GM18873 (cell line): ENCODE measurements around the gene RAB26.
"Not testable (repeated sequence)": the region's sequence is repeated elsewhere in the genome, so short reads cannot be mapped to it uniquely, and the experiment has no call there.

Experiments used
- ATAC-seq: cut with Tn5 transposase; IDR thresholded peaks from one replicate; pipeline ENCODE4 v1.9.1; 2021; ENCODE audit warnings: mild to moderate bottlenecking, moderate library complexity, moderate number of reproducible peaks; ENCODE audit not compliant: unreplicated experiment, low FRiP score

RAB26 gene, protein sequence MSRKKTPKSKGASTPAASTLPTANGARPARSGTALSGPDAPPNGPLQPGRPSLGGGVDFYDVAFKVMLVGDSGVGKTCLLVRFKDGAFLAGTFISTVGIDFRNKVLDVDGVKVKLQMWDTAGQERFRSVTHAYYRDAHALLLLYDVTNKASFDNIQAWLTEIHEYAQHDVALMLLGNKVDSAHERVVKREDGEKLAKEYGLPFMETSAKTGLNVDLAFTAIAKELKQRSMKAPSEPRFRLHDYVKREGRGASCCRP

DNA sequence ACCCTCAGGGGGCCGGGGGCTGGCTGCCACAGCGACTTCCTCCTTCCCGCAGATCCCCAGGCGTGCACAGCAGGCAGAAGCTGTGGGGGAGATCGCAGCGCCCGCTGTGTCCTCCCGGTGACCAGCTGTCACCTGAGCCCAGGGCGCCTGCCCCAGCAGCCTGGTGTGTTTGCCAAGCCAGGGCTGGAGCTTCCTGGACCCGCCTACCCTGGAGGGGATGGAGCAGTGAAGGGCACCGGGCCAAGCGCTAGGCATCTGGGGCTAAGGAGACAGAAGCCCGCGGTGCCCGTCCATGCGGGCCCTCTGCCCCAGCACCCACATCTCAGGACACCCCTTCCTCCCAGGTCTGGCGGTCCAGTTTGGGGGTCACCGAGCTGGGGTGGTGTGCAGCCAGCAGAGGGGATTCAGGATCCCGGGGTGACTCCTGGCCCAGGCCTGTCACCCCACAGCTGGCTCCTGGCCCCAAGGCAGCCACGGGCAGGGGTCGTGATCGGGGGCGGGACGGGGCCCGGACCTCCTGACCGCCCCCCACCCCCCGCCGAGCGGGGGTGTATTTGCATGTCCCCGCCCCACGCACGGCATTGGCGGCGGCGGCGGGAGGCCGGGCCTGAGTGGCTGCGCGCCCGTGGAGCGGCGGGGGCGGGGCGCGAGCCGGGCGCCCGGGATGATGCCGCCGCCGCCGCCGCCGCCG lies at the start of gene RAB26:
Gene RAB26 (plus strand): TSS at position 645 of the 691 bp plus-strand sequence. CDS start 159 bp downstream, outside the sequence.
- ATAC-seq = no peak

DNA sequence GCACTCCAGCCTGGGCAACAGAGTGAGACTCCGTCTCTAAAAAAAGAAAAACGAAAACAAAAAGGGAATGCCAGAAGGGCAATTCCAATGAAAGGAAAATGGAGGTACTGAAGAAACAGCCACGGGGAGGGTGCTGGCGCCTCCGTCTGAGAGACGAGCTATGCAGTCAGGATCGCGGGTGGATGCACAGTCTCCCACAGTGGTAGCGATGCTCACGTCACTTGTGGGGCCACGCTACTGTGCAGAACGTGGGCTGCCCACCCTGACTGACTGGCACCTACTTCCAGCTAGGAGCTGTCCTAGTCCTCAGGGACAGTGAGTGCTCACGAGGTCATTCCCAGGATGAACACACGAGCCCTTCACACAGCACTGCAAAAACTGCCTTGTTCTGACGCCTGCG lies 46.8 kb upstream of the RAB26 start:
- not testable (repeated sequence) for ATAC-seq

DNA sequence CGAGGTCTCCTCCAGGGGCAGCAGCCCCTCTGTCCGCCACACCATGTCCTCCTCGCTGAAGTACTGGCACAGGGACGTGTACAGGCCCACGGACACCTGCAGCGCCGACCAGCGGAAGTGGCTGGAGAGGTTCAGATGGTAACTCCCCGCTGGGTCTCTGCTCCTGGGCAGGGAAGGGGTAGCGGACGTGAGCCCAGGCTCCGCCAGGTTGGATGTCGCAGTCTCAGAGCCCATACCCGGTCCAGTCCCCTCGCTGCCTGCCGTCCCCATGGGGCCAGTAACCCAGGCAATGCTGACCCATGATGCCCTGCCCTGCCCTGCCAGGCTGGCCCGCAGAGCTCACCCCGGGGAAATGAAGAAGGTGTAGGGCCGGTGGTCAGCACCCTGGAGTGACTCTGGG lies 46.0 kb upstream of the RAB26 start:
- ATAC-seq = no peak

DNA sequence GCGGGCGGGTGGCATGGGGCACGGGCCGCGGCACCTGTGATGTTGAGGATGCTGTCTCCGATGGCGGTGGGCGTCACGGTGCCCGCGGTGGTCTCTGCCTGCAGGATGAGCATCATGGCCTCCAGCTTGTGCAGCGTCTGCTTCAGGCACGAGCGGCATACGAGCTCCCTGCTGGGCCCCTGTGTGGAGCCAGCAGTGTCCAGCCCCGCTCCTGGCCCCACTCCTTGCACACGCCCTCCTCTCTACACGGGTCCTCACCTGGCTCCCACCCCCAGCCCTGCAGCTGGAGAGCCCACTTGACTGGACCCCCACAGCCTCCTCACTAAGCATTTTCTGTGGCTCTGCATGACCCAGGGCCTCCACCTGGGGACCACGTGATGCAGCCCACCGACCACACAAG lies 44.0 kb upstream of the RAB26 start:
- ATAC-seq = not testable (repeated sequence)

DNA sequence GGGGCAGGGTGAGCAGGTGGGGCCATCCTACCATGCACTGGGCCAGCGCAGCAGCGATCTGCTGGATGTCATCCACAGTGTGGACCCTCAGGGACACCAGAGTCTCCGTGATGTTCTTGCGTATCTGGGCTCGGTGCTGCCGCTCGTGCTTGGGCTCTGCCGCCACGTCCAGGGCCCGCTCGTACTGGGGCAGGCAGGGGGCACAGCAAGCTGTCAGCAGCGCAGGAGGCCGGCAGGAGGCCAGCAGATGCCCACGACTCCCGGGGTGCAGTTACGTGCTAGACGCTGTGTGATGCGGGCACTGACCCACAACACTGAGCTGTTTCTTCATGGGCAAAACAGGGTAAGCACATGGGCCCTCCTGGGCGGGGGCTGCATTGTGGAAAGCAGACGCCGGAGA lies 43.1 kb upstream of the RAB26 start:
- ATAC-seq = not testable (repeated sequence)

DNA sequence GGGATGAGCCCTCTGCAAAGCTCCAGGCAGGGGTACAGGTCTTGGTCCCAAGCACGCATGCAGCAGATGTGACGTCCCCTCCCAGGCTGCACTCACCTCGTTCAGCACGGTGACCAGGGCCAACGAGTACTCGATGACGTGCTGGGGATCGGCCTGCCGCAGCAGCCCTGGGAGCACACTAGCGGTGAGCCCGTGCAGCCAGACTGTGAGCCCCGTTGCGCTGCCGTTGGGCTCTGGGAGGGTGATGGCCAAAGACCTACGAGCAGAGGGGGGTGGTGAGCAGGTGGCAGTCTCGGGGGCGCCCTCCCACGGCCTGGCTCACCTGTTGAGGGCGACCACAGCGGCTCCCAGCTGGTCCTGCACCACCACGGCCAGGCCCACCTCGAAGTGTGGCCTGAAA lies 42.7 kb upstream of the RAB26 start:
- ATAC-seq = not testable (repeated sequence)

DNA sequence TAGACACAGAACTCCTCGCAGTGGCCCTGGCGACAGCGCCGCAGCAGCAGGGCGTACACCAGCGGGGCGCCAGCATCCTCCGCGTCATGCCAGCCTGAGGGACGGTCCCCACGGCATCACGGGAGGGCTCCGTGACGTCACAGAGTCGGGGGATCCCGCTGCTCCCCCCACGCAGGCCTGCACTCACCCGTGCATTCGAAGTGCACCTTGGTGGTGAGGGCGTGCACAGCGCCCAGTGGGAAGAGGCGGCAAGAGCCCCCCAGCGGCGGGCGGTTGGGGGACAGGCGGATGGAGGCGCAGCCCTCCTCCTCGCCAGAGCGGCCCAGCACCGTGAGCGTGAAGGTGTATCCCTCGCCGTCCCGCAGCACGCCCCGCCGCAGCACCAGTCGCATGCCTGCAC lies 42.2 kb upstream of the RAB26 start:
- ATAC-seq = not testable (repeated sequence)

DNA sequence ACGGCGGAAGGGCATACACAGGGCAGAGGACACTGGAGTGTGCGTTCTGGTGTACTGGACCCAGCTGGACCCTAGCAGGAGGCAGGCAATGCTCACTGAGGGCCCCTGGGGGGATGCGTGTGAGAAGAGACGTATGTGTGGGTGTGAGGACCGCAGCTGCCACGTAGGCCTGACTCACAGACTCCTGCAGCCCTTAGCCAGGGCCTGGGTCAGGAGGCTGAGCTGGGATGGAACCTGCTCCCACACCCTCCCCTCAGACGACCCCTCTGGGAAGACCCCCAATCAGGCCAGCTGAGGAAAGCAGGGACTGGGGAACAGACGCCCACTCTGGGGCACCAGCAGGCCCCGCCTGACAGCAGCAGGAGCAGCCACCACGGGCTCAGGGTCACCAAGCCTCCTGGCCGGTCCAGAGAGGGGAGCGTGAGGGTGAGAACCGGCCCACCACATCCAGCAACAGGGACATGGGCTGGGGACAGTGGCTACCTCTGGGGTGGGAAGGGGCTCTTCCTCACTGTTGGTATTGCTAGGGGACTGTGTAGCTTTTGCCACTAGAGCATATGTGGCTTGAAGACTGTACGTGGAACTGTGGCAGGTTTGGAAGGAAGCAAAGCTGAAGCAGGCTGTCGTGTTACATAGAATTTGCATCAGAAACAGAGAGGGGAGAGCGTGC lies 41.2 kb upstream of the RAB26 start:
- ATAC-seq = not testable (repeated sequence)

DNA sequence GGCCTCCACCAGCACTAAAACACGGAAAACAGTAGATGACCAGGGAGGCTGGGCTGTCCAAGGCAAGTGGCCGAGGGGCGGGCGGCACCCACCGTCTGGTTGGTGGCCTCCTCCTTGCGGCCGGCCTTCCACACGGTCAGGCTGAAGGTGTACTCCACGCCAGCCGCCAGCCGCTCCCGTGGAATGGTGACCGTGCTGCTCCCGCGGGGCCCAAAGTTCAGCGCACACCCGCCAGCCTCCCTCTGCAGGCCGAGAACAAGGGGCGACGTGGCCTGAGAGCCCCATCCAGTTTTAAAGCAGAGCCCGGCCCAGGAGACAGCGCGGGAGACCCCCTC lies 40.7 kb upstream of the RAB26 start:
- not testable (repeated sequence) for ATAC-seq

DNA sequence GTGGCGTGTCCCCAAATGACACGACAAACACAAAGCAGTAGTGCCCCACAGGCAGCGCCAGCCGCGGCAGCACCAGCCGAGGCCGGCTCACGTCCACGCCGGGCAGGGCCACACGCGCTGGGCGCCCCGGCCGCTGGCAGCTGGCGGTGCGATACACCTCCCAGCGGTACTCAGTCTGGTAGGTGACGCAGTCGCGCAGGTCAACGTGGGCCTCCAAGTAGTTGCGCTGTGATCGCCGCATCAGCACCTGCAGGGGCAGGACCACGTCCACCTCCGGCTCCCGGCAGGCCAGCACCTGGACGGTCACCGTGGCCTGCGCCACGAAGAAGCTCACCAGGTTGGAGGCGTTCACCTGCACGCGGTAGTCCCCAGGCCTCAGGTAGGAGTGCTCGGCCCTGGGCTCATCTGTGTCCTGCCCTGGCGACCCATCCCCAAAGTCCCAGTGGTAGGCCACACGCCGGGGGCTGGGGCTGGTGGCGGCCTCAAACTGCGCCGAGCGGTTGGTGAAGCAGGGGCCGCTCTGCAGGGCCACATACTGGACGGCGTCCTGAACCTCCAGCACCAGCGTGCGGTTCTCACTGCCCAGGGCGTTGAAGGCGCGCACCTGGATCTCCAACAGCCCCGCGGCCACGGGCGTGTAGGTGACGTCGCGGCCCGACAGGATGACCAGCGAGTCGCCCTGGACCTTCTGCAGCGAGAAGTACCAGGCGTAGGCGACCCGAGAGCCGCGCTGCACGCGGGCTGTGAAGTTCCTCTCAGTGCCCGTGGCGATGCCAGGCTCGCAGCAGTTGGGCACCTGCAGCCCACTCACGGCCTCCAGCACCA lies 39.8 kb upstream of the RAB26 start:
- ATAC-seq = not testable (repeated sequence)

DNA sequence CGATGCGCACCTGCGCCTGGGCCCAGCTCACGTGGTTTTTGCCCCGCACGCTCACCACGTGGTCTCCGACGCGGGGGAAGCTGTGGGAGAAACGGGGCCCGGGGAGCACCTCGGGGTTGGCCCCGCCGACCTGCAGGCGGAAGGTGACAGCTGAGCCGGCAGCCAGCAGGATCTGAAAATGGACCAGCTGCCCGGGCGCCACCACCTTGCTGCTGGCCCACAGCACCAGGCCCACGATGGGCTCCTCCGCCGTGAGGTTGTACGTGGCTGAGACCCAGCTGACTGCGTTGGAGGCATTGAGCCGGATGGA lies 39.2 kb upstream of the RAB26 start:
- ATAC-seq = not testable (repeated sequence)

DNA sequence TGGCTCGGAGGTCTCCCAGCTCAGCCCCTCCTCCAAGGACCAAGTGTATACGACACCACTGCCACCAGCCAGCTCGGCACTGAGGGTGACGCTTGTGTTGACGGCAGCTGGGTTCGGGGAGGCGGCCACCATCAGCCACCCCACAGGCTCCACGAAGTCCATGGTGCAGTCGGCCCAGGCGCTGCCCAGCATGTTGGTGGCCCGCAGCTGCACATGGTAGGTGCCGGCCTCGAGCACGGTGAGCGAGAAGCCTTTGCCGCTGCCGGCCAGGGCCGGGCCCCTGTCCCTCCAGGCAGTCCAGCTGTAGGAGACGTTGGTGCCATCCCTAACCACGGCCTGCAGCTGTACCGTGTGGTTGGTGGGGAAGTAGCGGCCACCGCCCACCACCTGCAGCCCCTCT lies 38.6 kb upstream of the RAB26 start:
- not testable (repeated sequence) for ATAC-seq

DNA sequence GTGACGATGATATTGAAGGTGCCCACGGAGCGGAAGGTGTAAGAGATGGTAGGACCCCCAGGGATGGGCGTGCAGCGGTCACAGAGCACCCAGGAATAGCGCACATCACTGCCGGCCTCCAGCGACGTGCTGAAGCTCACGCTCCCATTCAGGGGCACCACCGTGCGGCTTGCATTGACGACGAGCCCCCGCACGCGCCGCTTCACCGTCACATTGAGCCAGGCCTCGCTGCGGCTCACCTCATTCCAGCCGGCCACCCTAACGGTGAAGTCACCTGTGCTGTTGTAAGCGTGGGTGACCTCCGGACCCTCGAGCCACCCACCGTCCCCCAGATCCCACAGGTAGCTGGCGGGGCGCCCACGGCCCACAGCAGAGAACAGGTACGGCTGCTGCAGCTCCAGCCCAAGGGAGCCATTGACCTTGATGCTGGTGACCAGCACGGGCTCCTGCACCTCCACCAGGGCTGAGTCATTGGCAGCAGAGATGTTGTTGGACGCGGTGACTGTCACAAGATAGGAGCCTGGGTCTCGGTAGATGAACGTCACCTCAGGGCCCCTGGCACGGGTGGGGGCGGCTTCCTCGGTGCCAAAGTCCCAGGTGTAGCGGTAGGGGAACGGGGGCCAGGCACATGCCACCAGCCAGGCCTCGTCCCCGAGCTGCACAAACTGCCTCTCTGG lies 38.0 kb upstream of the RAB26 start:
- ATAC-seq = not testable (repeated sequence)

DNA sequence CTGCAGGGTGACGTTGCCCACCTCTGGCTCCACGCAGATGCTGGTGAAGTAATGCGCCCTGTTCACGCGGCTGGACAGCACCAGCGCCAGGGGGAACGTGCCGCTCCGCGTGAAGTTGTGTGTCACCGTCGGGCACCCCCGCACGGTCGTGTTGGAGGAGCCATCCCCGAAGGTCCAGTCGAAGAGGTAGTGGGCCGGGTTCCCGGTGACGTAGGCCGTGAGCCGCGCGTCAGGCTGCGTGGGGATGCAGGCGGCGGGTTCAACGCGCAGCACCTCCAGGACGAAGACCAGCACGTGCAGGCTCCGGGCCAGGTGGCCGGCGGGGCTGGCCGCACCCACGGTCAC lies 37.4 kb upstream of the RAB26 start:
- not testable (repeated sequence) for ATAC-seq

DNA sequence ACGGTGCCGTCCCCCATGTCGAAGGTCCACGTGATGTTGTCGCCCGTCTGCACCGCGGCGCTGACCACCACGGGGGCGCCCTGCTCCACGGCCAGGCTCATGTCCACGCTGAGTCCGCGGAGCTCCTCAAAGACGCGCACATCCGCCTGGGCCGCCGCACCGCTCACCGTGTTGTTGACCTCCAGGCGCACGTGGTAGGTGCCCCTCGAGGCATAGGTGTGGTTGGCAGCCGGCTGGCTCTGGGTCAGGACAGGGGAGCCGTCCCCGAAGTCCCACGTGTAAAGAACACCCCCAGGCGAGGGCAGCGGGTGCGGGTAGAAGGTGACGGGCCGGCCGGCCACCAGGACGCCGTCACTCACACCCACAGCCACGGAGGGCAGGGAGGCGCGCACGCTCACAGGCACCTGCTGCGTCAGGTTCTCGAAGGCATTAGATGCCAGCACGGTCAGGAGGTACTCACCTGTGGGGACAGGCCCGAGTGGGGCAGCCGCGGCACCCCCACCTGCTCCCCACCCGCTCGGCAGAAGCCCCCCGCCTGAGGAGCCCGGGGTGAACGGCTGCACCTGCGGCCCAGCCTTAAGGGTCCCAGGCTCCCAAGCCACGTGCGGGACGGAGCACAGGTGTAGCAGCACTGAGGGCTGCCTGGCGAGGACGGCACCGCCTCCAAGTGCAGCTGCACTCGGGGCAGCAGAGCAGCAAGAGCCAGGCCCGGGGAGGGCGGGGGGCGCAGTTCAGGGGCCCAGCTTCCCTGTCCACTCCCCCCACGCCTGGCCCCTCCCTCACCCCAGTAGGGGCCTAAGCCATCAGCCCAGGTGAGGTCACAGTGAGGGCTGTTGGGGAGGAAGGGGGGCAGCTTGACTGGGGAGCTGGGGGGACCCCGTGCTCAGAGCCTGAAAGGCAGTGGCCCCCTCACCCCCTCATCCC lies 36.8 kb upstream of the RAB26 start:
- not testable (repeated sequence) for ATAC-seq

DNA sequence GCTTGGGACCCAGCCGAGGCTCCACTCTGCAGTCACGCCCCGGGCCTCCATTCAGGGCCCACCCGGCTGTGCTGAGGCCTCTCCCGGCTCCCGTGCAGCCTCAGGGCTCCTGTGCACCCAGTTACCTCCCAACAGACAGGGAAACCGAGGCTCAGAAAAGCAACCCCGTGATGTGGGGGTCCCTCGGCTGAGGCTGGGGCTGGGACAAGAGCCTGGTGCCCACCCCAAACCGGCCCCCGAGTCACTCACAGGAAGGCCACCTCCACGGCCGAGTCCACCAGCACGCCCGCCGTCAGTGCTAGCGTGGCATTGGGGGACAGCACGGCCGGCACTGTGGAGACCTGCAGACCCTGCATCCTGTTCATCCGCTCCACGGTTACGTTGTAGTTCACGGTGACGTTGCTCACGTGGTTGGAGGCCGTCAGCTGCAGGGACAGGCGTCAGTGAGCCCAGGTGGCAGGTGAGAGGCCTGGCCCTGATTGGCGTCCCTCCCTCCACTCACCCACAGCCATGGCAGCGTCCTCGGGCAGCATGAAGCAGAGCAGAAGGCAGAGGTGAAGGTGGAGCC lies 35.8 kb upstream of the RAB26 start:
- ATAC-seq = not testable (repeated sequence)

DNA sequence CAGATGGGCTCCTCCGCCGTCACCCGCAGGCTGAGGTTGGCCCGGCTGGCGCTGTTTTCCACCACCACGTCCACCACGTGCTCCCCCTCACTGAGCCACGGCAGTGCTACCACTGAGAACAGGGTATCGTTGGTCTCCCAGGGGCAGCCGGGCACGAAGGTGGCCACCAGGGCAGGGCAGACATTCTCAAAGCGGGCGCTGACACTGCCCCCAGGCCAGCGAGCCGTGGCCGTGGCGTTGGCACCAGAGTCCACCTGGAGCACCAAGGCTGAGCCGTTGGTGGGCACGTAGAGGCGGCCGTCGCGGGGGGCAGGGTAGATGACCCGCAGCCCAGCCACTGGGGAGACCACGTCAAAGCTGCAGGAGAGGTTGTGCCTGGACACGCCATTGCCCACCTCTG lies 34.2 kb upstream of the RAB26 start:
- ATAC-seq = not testable (repeated sequence)

DNA sequence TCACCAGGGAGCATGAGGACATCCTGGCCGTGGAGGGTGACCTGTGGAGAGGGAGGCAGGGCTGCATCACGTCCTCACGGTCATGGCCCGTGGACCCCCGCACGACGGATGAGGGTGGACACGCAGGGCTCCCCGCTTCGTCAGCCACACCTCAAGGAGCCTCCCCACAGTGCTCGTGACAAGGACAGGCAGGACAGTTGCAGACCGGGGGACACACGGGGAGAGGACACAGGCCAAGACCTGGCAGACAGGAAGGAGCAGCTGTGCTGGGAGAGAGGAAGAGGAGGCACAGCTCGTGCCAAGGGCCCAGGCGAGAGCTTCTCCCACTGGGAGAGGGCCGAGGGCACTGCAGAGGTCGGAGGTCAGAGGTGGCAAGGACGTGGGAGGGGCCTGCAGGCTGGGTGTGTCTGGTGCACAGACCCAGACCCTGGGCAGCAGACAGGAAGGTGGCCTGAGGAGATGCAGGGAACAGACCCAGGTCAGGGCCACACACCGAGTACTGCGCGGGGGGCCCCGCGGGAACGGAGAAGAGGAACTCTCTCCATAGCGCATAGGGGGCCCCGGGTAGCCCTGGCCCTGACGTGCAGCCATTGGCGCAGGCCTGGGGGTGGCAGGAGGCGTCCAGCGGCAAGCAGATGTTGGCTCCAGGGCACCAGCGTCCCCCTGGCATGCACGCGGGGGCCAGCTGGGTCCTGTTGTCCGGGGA lies 33.4 kb upstream of the RAB26 start:
- ATAC-seq = not testable (repeated sequence)

DNA sequence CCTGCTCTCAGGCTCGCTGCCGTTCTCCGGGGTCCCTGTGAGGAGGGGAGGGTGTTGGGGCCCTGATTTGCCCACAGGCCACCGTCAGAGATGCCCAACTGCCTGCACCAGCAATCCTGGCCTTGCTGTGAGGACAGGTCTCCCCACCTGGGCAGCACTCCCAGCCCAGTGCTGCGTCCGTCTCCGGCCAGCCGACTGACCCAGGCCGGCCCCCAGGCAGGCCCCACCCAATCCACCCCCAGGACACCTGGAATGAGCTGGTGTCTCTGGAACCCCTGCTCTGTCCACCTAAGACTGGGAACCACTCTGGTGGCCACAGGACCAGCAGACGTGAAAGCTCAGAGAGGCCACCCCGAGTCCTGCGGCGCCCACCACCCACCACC lies 32.8 kb upstream of the RAB26 start:
- ATAC-seq = no peak
